Stomach smooth muscle (tissue), 2 donors: Measurements from ENCODE around the gene MCC.

ENCODE experiments used
- H3K27ac ChIP-seq: one replicate; pipeline ENCODE4 v1.7.0; 2013; ENCODE audit warnings: mild to moderate bottlenecking, low read length, inconsistent platforms
- H3K27me3 ChIP-seq, 2 donors: one replicate each; pipeline ENCODE4 v1.7.0; 2013; ENCODE audit warnings: low read length in 2 of 2; ENCODE audit not compliant: insufficient read depth in 2 of 2, control insufficient read depth in 1 of 2
- H3K36me3 ChIP-seq, 2 donors: one replicate each; pipeline ENCODE4 v1.7.0; 2013; ENCODE audit warnings: low read length in 2 of 2; ENCODE audit not compliant: control insufficient read depth in 2 of 2, insufficient read depth in 2 of 2
- H3K4me1 ChIP-seq: one replicate; pipeline ENCODE4 v1.7.0; 2013; ENCODE audit warnings: low read length; ENCODE audit not compliant: control insufficient read depth, insufficient read depth
- H3K4me3 ChIP-seq, 2 donors: one replicate each; pipeline ENCODE4 v1.7.0; 2013; ENCODE audit warnings: low read length in 2 of 2
- H3K9ac ChIP-seq, 2 donors: one replicate each; pipeline ENCODE4 v1.7.0; 2013; ENCODE audit warnings: low read length in 2 of 2, mild to moderate bottlenecking in 1 of 2
- H3K9me3 ChIP-seq, 2 donors: one replicate each; pipeline ENCODE4 v1.7.0; 2013; ENCODE audit warnings: low read length in 2 of 2; ENCODE audit not compliant: control insufficient read depth in 2 of 2
- donor health status: healthy.
- donor health status: Pancreatic carcinoma.

The MCC gene

GRCh38 chr5:113150221-113150620 lies 338.0 kb downstream of the MCC start:
- Histone ChIP-seq H3K4me3 (no peak overlapping the region), H3K36me3 (no peaks in the 10 kb centered on the region), H3K4me1 (no peaks in the 10 kb centered on the region), H3K9ac (no peak overlapping the region), H3K27me3 (no peaks in the 10 kb centered on the region), H3K9me3 (no peaks in the 10 kb centered on the region), H3K27ac (no peak overlapping the region)

DNA sequence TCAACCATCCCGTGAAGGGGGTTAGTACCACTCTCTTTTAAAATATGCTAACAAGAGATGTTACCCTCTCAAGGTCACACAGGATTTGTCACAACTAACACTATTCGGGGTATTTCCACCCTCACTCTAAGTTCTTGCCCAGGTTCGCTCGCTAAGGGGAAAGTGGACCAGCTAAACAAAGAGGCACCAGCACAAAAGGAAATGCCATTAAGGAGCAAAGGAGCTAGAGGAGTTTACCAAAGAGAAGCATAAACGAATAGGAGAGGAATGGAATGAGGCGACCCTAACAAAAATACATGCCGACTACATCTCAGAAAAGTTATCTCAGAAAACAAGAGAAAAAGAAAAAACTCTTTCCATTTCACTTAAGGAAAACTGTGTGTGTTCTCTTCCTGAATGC lies 340.7 kb downstream of the MCC start:
- no peak overlapping the region for H3K27ac ChIP-seq
- H3K4me3 ChIP-seq, result no peak overlapping the region
- no peaks in the 10 kb centered on the region for H3K9me3 ChIP-seq
- no peaks in the 10 kb centered on the region for H3K27me3 ChIP-seq
- no peaks in the 10 kb centered on the region for H3K36me3 ChIP-seq
- no peak overlapping the region for H3K9ac ChIP-seq
- H3K4me1 ChIP-seq, result no peaks in the 10 kb centered on the region

GRCh38 chr5:113147101-113147508 lies 341.1 kb downstream of the MCC start:
- H3K4me3 ChIP-seq, result no peak overlapping the region
- no peaks in the 10 kb centered on the region for H3K27me3 ChIP-seq
- H3K36me3 ChIP-seq, result no peaks in the 10 kb centered on the region
- no peak overlapping the region for H3K27ac ChIP-seq
- no peaks in the 10 kb centered on the region for H3K4me1 ChIP-seq
- H3K9me3 ChIP-seq, result no peaks in the 10 kb centered on the region
- H3K9ac ChIP-seq, result no peak overlapping the region

DNA sequence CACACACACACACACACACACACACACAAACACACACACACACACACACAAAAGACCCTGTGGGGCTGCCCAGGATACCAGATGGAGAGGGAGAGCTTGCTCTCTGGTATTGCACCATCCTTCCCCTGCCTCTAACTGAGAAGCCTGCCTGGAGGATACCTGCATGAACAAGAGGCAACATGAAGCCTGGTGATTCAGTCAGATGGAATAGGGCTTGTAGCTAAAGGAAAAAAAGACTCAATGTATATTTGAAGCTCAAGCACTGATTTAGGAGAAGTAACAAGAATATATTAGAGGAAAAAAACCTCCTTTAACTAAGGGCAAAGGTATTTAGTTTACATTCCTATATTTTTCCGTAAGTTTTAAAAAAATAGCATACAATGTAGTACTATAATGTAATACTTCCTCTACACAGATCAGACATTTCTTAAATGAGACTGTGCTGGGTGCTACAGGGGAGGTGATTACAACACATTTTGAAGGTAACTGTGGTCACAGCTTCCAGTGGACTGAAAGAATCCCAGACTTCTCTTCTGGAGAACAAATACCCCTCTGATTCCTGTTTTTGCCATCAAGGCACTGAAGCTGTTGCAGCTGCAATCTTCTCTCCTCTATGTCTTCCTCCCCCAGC lies 342.4 kb downstream of the MCC start:
- no peaks in the 10 kb centered on the region for H3K27me3 ChIP-seq
- H3K9ac ChIP-seq, result no peak overlapping the region
- no peaks in the 10 kb centered on the region for H3K4me1 ChIP-seq
- no peak overlapping the region for H3K27ac ChIP-seq
- H3K4me3 ChIP-seq, result no peak overlapping the region
- no peaks in the 10 kb centered on the region for H3K36me3 ChIP-seq
- H3K9me3 ChIP-seq, result no peaks in the 10 kb centered on the region

DNA sequence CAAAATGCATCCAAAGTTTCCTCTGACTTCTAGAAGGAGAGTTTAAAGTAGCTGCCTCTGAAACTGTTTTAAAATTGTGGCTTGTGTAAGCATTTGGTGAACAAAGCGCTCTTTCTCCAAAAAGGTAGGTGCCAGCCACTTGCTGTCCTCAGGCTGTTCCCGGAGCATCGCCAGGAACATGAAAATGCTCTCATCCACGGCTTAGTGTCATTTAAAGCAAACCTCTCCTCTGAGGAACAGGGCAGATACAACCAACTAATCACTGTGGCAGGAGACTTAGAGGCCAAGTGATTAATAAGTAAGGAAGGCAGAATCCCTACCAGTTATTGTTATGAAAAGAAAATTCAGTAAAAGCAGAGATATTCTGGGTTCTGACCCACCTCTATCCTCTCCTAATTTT lies 346.1 kb downstream of the MCC start:
- H3K9ac ChIP-seq, result no peak overlapping the region
- H3K9me3 ChIP-seq, result no peaks in the 10 kb centered on the region
- H3K27ac ChIP-seq, result no peak overlapping the region
- no peaks in the 10 kb centered on the region for H3K27me3 ChIP-seq
- no peak overlapping the region for H3K4me3 ChIP-seq
- no peaks in the 10 kb centered on the region for H3K36me3 ChIP-seq
- no peaks in the 10 kb centered on the region for H3K4me1 ChIP-seq

DNA sequence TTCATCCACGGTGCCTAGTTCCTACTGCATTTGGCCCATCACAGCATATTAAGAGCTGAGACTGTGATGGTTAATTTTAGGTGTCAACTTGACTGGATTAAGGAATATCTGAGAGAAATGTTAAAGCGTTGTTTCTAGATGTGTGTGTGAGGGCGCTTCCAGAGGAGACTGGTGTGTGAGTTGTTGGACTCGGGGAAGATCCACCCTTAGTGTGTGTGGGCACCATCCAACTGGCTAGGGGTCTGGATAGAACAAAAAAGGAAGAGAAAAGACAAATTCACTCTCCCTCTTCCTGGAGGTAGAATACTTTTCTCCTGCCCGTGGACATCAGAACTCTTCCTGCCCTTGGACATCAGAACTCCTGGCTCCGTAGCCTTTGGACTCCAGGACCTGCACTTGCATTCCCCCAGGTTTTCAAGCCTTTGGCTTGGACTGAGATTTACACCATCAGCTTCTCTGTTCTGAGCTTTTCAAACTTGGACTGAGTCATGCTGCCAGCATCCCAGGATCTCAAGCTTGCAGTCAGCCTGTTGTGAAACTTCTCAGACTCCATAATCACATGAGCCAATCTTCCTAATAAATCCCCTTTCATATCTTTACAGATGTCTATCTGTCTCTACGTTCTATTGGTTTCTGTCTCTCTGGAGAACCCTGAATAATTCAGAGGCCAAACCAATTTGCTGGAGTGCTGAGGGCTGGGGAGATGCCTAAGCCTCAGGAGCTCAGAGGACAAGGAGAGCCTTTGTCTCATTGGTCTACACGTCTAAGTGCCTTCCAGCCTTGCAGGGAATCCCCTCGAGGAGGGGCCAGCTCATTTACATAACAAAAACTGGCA lies 347.2 kb downstream of the MCC start:
- no peaks in the 10 kb centered on the region for H3K9me3 ChIP-seq
- no peak overlapping the region for H3K4me3 ChIP-seq
- H3K4me1 ChIP-seq, result no peaks in the 10 kb centered on the region
- H3K36me3 ChIP-seq, result no peaks in the 10 kb centered on the region
- no peaks in the 10 kb centered on the region for H3K27me3 ChIP-seq
- no peak overlapping the region for H3K9ac ChIP-seq
- H3K27ac ChIP-seq, result no peak overlapping the region

- Histone ChIP-seq H3K4me3 (no peak overlapping the region), H3K9ac (no peak overlapping the region), H3K36me3 (no peaks in the 10 kb centered on the region), H3K27ac (no peak overlapping the region), H3K4me1 (no peaks in the 10 kb centered on the region), H3K27me3 (no peaks in the 10 kb centered on the region), H3K9me3 (no peaks in the 10 kb centered on the region)
Measured at GRCh38 chr5:113133211-113133975, 354.9 kb downstream of the MCC start.

DNA sequence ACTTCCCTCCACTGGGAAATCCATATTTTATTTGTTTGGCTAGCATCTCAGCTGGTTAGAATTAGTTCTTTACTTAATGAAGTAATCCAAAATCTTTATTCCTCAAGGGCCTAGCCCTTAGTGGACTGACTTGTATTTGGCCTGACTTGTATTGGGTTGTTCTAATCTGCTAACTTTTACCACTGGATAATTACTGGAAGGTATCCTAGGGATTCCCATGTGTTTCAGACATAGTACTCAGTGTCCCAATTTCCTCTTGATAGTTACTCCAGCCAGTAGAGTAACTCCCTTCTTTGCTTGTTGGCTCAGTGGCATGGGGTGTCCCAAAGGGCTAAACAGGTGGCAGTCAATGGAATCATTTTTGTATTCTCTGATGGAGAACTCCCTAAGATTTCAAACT lies 355.7 kb downstream of the MCC start:
- Histone ChIP-seq H3K4me1 (no peaks in the 10 kb centered on the region), H3K27ac (no peak overlapping the region), H3K9ac (no peak overlapping the region), H3K27me3 (no peaks in the 10 kb centered on the region), H3K36me3 (no peaks in the 10 kb centered on the region), H3K9me3 (no peaks in the 10 kb centered on the region), H3K4me3 (no peak overlapping the region)

DNA sequence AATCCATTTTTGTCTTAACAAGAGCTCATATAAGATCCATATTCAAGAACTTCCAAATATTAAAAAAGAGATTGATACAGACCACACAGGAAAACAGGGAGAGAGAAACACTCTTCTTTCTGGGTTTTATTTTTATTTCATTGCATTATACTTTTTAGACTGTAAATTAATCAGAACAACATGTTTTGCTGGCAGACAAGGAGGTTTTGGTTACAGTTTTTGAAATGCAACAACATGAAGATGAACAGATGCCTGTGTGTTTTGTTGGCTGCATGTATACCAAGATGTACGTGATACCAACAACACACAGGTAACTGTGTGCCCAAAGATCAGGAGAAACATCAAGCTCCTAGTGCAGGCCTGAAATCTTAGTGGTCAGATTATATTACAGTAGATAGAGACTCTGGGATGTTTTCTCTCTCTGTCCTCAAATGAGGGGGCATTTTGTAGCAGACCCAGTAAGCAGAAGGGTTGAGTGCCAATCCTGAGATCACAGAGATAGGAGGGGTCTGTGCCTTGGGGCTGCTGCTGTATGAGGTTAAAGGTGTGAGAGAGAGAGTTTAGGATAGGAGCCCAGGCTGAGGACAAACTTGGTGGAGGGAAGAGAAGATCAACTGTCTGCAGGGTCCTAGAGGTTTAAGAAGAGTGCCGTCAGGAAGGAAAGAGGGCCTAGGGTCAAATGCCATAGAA lies 359.5 kb downstream of the MCC start:
- H3K36me3 ChIP-seq, result no peaks in the 10 kb centered on the region
- no peaks in the 10 kb centered on the region for H3K9me3 ChIP-seq
- no peak overlapping the region for H3K27ac ChIP-seq
- no peak overlapping the region for H3K4me3 ChIP-seq
- no peaks in the 10 kb centered on the region for H3K27me3 ChIP-seq
- H3K9ac ChIP-seq, result no peak overlapping the region
- H3K4me1 ChIP-seq, result peaks cover 4% of the 10 kb centered on the region

GRCh38 chr5:113128082-113128481 lies 360.2 kb downstream of the MCC start:
- H3K4me1 ChIP-seq, result peaks cover 4% of the 10 kb centered on the region
- no peak overlapping the region for H3K4me3 ChIP-seq
- no peaks in the 10 kb centered on the region for H3K27me3 ChIP-seq
- no peaks in the 10 kb centered on the region for H3K36me3 ChIP-seq
- H3K27ac ChIP-seq, result no peak overlapping the region
- H3K9ac ChIP-seq, result no peak overlapping the region
- H3K9me3 ChIP-seq, result no peaks in the 10 kb centered on the region
